KMS-11 (cell line): ENCODE data around the gene GRAMD4.

Source experiments
- H2AFZ ChIP-seq: fragments of 200-600 bp; sonication (generic); 2 replicates; pipeline ENCODE4 v1.6.1; 2016; ENCODE audit warnings: antibody characterized with exemption, mixed run types, low read depth
- H3K27ac ChIP-seq: fragments of 200-600 bp; sonication (generic); 2 replicates; pipeline ENCODE4 v1.6.1; 2016; ENCODE audit warnings: mild to moderate bottlenecking, mixed run types
- H3K27me3 ChIP-seq: fragments of 200-600 bp; sonication (generic); 2 replicates; pipeline ENCODE4 v1.6.1; 2017; ENCODE audit warnings: mild to moderate bottlenecking, low read depth, mixed run types, moderate library complexity; ENCODE audit not compliant: insufficient read depth
- H3K36me3 ChIP-seq: fragments of 200-600 bp; sonication (generic); 2 replicates; pipeline ENCODE4 v1.6.1; 2017; ENCODE audit warnings: mild to moderate bottlenecking, mixed run types; ENCODE audit not compliant: insufficient read depth
- H3K4me1 ChIP-seq: fragments of 200-600 bp; sonication (generic); 2 replicates; pipeline ENCODE4 v1.6.1; 2016; ENCODE audit warnings: mild to moderate bottlenecking, low read depth, mixed run types; ENCODE audit not compliant: poor library complexity, severe bottlenecking
- H3K4me2 ChIP-seq: fragments of 200-600 bp; sonication (generic); 2 replicates; pipeline ENCODE4 v1.7.0; 2016; ENCODE audit warnings: mild to moderate bottlenecking, mixed run types
- H3K4me3 ChIP-seq: fragments of 200-600 bp; sonication (generic); IDR thresholded peaks from 2 replicates; pipeline ENCODE4 v1.6.1; 2017; ENCODE audit warnings: low read depth, low read length, mixed read lengths; ENCODE audit not compliant: insufficient read depth
- H3K79me2 ChIP-seq: fragments of 200-600 bp; sonication (generic); 2 replicates; pipeline ENCODE4 v1.6.1; 2016; ENCODE audit warnings: low read depth, mixed run types; ENCODE audit not compliant: insufficient read depth
- H3K9ac ChIP-seq: fragments of 200-600 bp; sonication (generic); 2 replicates; pipeline ENCODE4 v1.6.1; 2016; ENCODE audit warnings: mild to moderate bottlenecking, mixed run types
- H4K20me1 ChIP-seq: fragments of 200-600 bp; sonication (generic); 2 replicates; pipeline ENCODE4 v1.6.1; 2016; ENCODE audit warnings: mild to moderate bottlenecking, mixed run types; ENCODE audit not compliant: insufficient read depth
- CTCF ChIP-seq: fragments of 200-600 bp; sonication (generic); conservative IDR thresholded peaks from 2 replicates; pipeline ENCODE4 v1.6.1; 2017; ENCODE audit warnings: low read depth, mild to moderate bottlenecking, antibody characterized with exemption, low read length, moderate library complexity, mixed read lengths

GRAMD4 gene

GRCh38 chr22:46652847-46653331 lies 32.7 kb downstream of the GRAMD4 start:
- Histone ChIP-seq H3K4me2 (no peak overlapping the region), H3K4me1 (no peaks in the 10 kb centered on the region), H4K20me1 (no peaks in the 10 kb centered on the region), H3K36me3 (no peaks in the 10 kb centered on the region), H3K27me3 (no peaks in the 10 kb centered on the region), H3K27ac (no peak overlapping the region), H3K79me2 (no peaks in the 10 kb centered on the region), H3K9ac (no peak overlapping the region), H2AFZ (no peak overlapping the region), H3K4me3 (no peak overlapping the region)
- TF ChIP-seq CTCF = no peak

- Histone ChIP-seq H3K36me3 (no peaks in the 10 kb centered on the region), H2AFZ (no peak overlapping the region), H3K4me2 (no peak overlapping the region), H3K27ac (no peak overlapping the region), H3K27me3 (no peaks in the 10 kb centered on the region), H4K20me1 (no peaks in the 10 kb centered on the region), H3K4me3 (no peak overlapping the region), H3K4me1 (no peaks in the 10 kb centered on the region), H3K9ac (no peak overlapping the region), H3K79me2 (no peaks in the 10 kb centered on the region)
- no peak for TF ChIP-seq CTCF
Observed at GRCh38 chr22:46653596-46653995, 33.4 kb downstream of the GRAMD4 start.

- Histone ChIP-seq H3K27ac (no peak overlapping the region), H3K9ac (no peak overlapping the region), H3K79me2 (no peaks in the 10 kb centered on the region), H3K36me3 (no peaks in the 10 kb centered on the region), H3K27me3 (no peaks in the 10 kb centered on the region), H2AFZ (no peak overlapping the region), H3K4me3 (no peak overlapping the region), H4K20me1 (no peaks in the 10 kb centered on the region), H3K4me2 (no peak overlapping the region), H3K4me1 (no peaks in the 10 kb centered on the region)
- TF ChIP-seq CTCF = no peak
Observed at GRCh38 chr22:46654426-46654825, 34.2 kb downstream of the GRAMD4 start.

GRCh38 chr22:46654927-46655595 lies 34.9 kb downstream of the GRAMD4 start:
- no peak overlapping the region for H3K9ac ChIP-seq
- no peak overlapping the region for H3K27ac ChIP-seq
- no peaks in the 10 kb centered on the region for H4K20me1 ChIP-seq
- no peak overlapping the region for H3K4me3 ChIP-seq
- no peak overlapping the region for H3K4me2 ChIP-seq
- no peak overlapping the region for H2AFZ ChIP-seq
- TF ChIP-seq CTCF = no peak
- no peaks in the 10 kb centered on the region for H3K27me3 ChIP-seq
- no peaks in the 10 kb centered on the region for H3K4me1 ChIP-seq
- H3K36me3 ChIP-seq = no peaks in the 10 kb centered on the region
- no peaks in the 10 kb centered on the region for H3K79me2 ChIP-seq
